Breast epithelium (tissue), 3 donors: ENCODE measurements around the gene SPINT4.

ENCODE experiments used
- POLR2A ChIP-seq: fragments of 450-650 bp; IDR thresholded peaks from one replicate; pipeline ENCODE4 v1.6.1; 2016; ENCODE audit warnings: antibody characterized with exemption, mild to moderate bottlenecking, moderate library complexity
- TF ChIP-seq, protein P1 (sequence below), 3 donors: fragments of 450-650 bp; IDR thresholded peaks; one replicate each; pipeline ENCODE4 v1.5.1; 2016 to 2017; ENCODE audit warnings: antibody characterized with exemption in 3 of 3, mild to moderate bottlenecking in 3 of 3, moderate library complexity in 3 of 3

DNA sequence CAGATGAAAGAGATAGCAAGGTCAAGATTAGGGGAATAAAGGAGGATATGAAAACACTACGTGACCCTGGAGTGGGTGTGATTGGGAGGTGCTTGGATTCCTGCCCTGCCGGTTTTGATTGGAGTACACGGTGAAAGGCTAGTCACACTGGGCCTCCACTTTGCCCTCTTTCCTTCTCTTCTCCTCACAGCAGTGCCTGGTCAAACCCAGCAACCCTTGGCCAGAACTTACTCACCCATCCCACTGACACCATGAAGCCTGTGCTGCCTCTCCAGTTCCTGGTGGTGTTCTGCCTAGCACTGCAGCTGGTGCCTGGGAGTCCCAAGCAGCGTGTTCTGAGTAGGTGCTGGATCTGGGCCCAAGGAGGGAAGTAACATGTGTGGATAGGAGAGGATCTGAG lies 20.3 kb upstream of the SPINT4 start, which contains the start of gene WFDC13:
- TF ChIP-seq POLR2A, result no peak
- TF ChIP-seq, protein P1, sequence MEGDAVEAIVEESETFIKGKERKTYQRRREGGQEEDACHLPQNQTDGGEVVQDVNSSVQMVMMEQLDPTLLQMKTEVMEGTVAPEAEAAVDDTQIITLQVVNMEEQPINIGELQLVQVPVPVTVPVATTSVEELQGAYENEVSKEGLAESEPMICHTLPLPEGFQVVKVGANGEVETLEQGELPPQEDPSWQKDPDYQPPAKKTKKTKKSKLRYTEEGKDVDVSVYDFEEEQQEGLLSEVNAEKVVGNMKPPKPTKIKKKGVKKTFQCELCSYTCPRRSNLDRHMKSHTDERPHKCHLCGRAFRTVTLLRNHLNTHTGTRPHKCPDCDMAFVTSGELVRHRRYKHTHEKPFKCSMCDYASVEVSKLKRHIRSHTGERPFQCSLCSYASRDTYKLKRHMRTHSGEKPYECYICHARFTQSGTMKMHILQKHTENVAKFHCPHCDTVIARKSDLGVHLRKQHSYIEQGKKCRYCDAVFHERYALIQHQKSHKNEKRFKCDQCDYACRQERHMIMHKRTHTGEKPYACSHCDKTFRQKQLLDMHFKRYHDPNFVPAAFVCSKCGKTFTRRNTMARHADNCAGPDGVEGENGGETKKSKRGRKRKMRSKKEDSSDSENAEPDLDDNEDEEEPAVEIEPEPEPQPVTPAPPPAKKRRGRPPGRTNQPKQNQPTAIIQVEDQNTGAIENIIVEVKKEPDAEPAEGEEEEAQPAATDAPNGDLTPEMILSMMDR (IDR thresholded peaks at IDR 0.05), result no peak
